ENCODE measurements around the gene HLA-DMA. TPM values are rescaled to one million over a fixed set of nuclear protein-coding genes. Genes with fewer than 3 reads are reported as not detected.

HLA-DMA gene
- total and polyA plus RNA-seq, 2 of the 13 experiments (the other 11 are each of a cell fraction or from before 2014, with no cell fraction given): 0.70 to 0.71 TPM

- TF ChIP-seq ZNF281 (CRISPR knock-in tag; IDR thresholded peaks at IDR 0.05; ENCODE audit: borderline replicate concordance): no peak
- no peak for TF ChIP-seq ZNF678 (CRISPR knock-in tag; IDR thresholded peaks at IDR 0.05)
- no peak for TF ChIP-seq TCF7L2 (IDR thresholded peaks at IDR 0.05; ENCODE audit: low read depth, low read length)
- TF ChIP-seq THYN1 (CRISPR knock-in tag; IDR thresholded peaks at IDR 0.05; ENCODE audit: borderline replicate concordance, low read depth): 0 out of 2 replicates have a peak, but pooled peaks have one; percentile 57
- TF ChIP-seq EP300 (IDR thresholded peaks at IDR 0.05; ENCODE audit: low read depth in 2 of 2, low read length in 2 of 2): 0 out of 4 replicates have a peak, but pooled peaks of 1 of the 2 experiments have one; percentile 5
- TF ChIP-seq EP300 (CRISPR knock-in tag; IDR thresholded peaks at IDR 0.05; ENCODE audit: borderline replicate concordance): no peak
- no peak for TF ChIP-seq ZNF792 (CRISPR knock-in tag; IDR thresholded peaks at IDR 0.05)
- no peak for TF ChIP-seq YEATS4 (CRISPR knock-in tag; IDR thresholded peaks at IDR 0.05; ENCODE audit: borderline replicate concordance)
- peak; percentile 73 for TF ChIP-seq ZNF788 (CRISPR knock-in tag; IDR thresholded peaks at IDR 0.05; ENCODE audit: borderline replicate concordance)
- TF ChIP-seq ZNF563 (CRISPR knock-in tag; IDR thresholded peaks at IDR 0.05): peak; percentile 67
- no peak for TF ChIP-seq MEIS2 (CRISPR knock-in tag; IDR thresholded peaks at IDR 0.05)
- peak; percentile 91; the same call in 1 of the 2 replicates for TF ChIP-seq BATF2 (CRISPR knock-in tag; IDR thresholded peaks at IDR 0.05)
- TF ChIP-seq ERF (CRISPR knock-in tag; IDR thresholded peaks at IDR 0.05): no peak
- TF ChIP-seq BCL3 (CRISPR knock-in tag; IDR thresholded peaks at IDR 0.05): 0 out of 2 replicates have a peak, but pooled peaks have one; percentile 28
- no peak for TF ChIP-seq TAF1 (CRISPR knock-in tag; IDR thresholded peaks at IDR 0.05)
- no peak for TF ChIP-seq ZUFSP (CRISPR knock-in tag; IDR thresholded peaks at IDR 0.05; ENCODE audit: borderline replicate concordance)
- TF ChIP-seq ZNF839 (CRISPR knock-in tag; IDR thresholded peaks at IDR 0.05; ENCODE audit: borderline replicate concordance): peak; percentile 73; the same call in 1 of the 2 replicates
- TF ChIP-seq ZNF235 (CRISPR knock-in tag; IDR thresholded peaks at IDR 0.05; ENCODE audit: borderline replicate concordance): 0 out of 2 replicates have a peak, but pooled peaks have one; percentile 63
- TF ChIP-seq ATF6 (CRISPR knock-in tag; conservative IDR thresholded peaks at IDR 0.05): no peak
- TF ChIP-seq TP53 (CRISPR knock-in tag; conservative IDR thresholded peaks at IDR 0.05): no peak; the same call in 1 of the 2 replicates
- TF ChIP-seq ZSCAN9 (CRISPR knock-in tag; IDR thresholded peaks at IDR 0.05; ENCODE audit: borderline replicate concordance): no peak
Measured at GRCh38 chr6:32972353-32973143, 19.7 kb upstream of the HLA-DMA start (continued).
